ENCODE data around the gene IFITM1. TPM values are rescaled to one million over a fixed set of nuclear protein-coding genes. Genes with fewer than 3 reads are reported as not detected.
"Not testable (repeated sequence)": the region's sequence is repeated elsewhere in the genome, so short reads cannot be mapped to it uniquely, and the experiment has no call there.

IFITM1 gene
- total RNA-seq, 1 experiment from 2014 or later = 4.8 TPM

DNA sequence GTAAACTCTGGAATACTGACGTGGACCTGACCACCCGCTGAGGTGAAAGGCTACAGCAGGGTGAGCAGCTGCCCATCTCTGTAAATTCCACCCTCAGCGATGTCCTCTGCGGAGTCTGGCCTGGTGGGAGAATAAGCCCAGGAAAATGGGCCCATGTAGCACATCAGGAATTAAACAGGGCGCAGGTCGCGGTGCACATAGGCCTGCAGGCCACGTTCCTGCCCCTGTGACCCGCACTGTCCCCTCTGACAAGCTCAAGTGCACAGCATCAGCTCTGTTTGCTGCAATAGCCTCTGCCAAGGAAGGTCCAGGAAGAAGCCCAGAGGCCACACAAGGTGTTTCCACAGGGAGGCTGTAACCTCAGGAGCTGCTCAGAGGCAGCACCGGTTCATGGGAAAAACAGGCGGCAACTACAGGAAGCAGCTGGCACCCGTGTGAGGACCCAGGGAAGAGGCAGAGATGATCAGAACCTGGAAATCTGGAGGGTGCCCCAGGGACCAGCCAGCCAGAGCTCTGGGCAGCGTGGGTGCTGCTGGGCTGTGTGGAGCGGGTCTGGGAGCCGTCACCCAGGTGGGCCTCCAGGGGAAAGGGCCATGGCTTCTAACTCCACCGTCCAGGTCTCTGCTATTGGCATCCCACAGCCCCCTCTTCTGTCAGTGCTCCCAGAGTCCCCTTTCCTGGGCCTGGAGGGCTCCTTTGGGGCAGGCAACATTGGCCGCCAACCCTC lies 7.0 kb upstream of the IFITM1 start:
- TF ChIP-seq, protein P1, sequence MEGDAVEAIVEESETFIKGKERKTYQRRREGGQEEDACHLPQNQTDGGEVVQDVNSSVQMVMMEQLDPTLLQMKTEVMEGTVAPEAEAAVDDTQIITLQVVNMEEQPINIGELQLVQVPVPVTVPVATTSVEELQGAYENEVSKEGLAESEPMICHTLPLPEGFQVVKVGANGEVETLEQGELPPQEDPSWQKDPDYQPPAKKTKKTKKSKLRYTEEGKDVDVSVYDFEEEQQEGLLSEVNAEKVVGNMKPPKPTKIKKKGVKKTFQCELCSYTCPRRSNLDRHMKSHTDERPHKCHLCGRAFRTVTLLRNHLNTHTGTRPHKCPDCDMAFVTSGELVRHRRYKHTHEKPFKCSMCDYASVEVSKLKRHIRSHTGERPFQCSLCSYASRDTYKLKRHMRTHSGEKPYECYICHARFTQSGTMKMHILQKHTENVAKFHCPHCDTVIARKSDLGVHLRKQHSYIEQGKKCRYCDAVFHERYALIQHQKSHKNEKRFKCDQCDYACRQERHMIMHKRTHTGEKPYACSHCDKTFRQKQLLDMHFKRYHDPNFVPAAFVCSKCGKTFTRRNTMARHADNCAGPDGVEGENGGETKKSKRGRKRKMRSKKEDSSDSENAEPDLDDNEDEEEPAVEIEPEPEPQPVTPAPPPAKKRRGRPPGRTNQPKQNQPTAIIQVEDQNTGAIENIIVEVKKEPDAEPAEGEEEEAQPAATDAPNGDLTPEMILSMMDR (IDR thresholded peaks at IDR 0.05; ENCODE audit: unreplicated experiment) = no peak
- no peak for DNase-seq (ENCODE audit: unreplicated experiment)
- no peaks in the 10 kb centered on the region for H3K9me3 Mint-ChIP-seq (ENCODE audit: unreplicated experiment)
- intact Hi-C loops (cut with micrococcal nuclease) = loop anchor here (5.0 kb wide), 1 partner anchor 55 kb away; no protein-coding TSS in a partner anchor
- no peaks in the 10 kb centered on the region for H3K27me3 Mint-ChIP-seq (ENCODE audit: insufficient read depth, unreplicated experiment)
- H3K36me3 Mint-ChIP-seq (ENCODE audit: insufficient read depth, unreplicated experiment) = no peaks in the 10 kb centered on the region
- CTCF ChIA-PET = interaction anchor here (0.8 to 5.0 kb wide), 11 partner anchors 9 to 142 kb away, joined by 3 to 68 read pairs (median 6); partner anchors contain the start of gene PTDSS2
- H3K4me3 Mint-ChIP-seq (ENCODE audit: unreplicated experiment) = no peak overlapping the region
- H3K4me1 Mint-ChIP-seq (ENCODE audit: insufficient read depth, unreplicated experiment) = peaks cover 20% of the 10 kb centered on the region
- no TSS peak for BruUV-seq (replicated peaks)
- POLR2A ChIA-PET = interaction anchor here (1.2 to 2.4 kb wide), 4 partner anchors 23 to 87 kb away, joined by 3 to 24 read pairs (median 5); partner anchors contain the start of gene PKP3
- H3K27ac Mint-ChIP-seq (ENCODE audit: low read depth, unreplicated experiment) = no peak overlapping the region

DNA sequence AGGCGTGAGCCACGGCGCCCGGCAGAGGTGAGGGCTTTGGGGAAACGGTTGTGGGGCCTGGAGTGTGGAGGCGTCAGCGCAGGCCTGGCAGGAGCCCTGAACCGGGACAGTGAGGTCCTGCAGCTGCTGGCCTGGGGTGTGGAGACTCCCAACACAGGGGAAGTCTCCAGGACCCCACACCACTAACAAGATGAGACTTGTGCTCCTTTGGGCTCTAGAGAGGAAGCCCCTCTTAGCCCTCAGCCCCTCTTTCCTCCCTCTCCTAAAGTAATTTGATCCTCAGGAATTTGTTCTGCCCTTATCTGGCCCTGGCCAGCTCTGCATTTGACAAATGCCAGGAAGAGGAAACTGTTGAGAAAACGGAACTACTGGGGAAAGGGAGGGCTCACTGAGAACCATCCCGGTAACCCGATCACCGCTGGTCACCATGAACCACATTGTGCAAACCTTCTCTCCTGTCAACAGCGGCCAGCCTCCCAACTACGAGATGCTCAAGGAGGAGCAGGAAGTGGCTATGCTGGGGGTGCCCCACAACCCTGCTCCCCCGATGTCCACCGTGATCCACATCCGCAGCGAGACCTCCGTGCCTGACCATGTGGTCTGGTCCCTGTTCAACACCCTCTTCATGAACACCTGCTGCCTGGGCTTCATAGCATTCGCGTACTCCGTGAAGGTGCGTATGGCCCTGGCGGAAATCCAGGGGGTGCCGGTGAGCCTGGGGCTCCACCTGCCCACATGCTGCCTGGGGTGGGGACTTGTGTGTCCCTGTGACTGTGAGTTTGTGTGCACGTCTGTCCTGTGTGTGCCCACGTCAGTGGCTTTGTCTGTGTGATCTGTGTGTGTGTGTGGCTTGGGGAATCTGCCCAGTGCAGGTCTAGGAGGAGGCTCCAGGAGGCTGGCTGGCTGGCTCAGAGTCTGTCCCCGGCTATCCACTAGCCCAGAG lies 5.8 kb upstream of the IFITM1 start, which contains the start of gene IFITM2:
IFITM2 (plus strand) TSS at position 51 of the 943 bp plus-strand sequence; CDS start at position 428, 377 bp downstream.
- not testable (repeated sequence) for H3K36me3 Mint-ChIP-seq (ENCODE audit: insufficient read depth, unreplicated experiment); H3K27me3 Mint-ChIP-seq (ENCODE audit: insufficient read depth, unreplicated experiment); H3K9me3 Mint-ChIP-seq (ENCODE audit: unreplicated experiment)
- peak; percentile 94 for DNase-seq (ENCODE audit: unreplicated experiment)
- Mint-ChIP-seq H3K27ac (ENCODE audit: low read depth, unreplicated experiment) (peak within 1 kb of the TSS; percentile 61), H3K4me3 (ENCODE audit: unreplicated experiment) (peak within 1 kb of the TSS; percentile 73), H3K4me1 (ENCODE audit: insufficient read depth, unreplicated experiment) (peaks cover 20% of the 10 kb centered on the region)
- TSS peak; percentile 96 for BruUV-seq (replicated peaks)
- intact Hi-C loops (cut with micrococcal nuclease) = loop anchor here (1.0 to 5.0 kb wide), 2 partner anchors 48 to 56 kb away; no protein-coding TSS in a partner anchor
- ChIA-PET POLR2A (interaction anchor here (0.6 to 2.4 kb wide), 8 partner anchors 9 to 101 kb away, joined by 3 to 24 read pairs (median 4); partner anchors contain the start of genes BET1L, PSMD13, RIC8A and SIRT3), CTCF (interaction anchor here (0.5 to 5.0 kb wide), 9 partner anchors 9 to 583 kb away, joined by 3 to 68 read pairs (median 3); partner anchors contain the start of gene PTDSS2)

DNA sequence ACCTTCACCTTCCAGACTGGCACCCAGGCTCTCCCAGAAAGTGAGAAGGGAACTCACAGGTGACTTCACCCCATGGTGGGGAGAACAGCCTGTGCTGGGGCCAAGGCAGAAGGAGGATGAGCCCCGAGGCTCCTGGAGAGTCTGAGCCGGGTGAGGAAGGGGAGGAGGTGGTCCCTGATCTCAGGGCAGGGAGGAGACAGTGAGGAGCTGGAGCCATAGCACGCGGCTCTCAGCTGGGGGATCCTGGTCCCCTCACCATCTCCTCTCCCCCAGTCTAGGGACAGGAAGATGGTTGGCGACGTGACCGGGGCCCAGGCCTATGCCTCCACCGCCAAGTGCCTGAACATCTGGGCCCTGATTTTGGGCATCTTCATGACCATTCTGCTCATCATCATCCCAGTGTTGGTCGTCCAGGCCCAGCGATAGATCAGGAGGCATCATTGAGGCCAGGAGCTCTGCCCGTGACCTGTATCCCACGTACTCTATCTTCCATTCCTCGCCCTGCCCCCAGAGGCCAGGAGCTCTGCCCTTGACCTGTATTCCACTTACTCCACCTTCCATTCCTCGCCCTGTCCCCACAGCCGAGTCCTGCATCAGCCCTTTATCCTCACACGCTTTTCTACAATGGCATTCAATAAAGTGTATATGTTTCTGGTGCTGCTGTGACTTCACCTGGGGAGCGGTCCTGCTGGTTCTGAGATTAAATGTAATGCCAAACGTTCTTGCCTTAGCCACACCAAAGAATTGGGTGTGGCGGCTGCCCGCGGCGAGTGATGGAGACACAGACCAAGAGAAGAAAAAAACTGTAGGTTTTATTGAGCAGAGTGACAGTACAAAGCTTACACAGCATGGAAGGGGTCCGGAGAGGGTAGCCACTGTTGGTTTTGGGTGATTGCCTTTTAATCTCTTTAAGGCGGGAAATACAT lies 4.8 kb upstream of the IFITM1 start:
- CTCF ChIA-PET = interaction anchor here (0.5 to 1.5 kb wide), 8 partner anchors 9 to 139 kb away, joined by 3 to 8 read pairs (median 3); no protein-coding TSS in a partner anchor
- H3K36me3 Mint-ChIP-seq (ENCODE audit: insufficient read depth, unreplicated experiment) = not testable (repeated sequence)

DNA sequence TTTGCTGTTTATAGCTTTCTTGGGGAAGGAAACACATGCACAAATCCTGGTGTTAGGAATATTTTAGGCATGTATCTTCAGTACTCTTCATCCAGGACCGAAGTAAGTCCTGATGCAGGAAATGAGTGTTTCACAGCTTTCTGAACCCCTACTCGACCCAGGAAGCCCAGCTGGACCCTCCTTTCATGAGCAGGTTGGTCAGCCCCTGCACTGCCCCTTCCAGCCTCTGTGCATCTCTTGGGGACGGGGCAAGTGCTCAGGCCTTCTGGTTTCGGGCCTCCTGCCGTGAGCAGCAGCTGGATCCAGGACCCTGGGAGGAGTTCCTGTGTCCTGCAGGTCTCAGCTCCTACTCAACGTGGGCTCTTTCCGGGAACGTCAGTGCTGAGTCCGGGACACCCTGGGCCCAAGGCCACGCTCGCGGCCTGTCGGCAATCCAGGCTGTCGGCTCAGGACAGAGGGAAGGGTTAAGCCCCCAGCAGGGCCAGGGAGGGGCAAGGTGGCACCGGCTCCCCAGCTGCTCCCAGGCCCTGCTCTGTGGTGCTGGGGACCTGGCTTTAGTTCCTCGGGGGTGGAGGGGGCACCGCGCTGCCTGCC lies 3.8 kb upstream of the IFITM1 start:
- peak; percentile 25 for DNase-seq (ENCODE audit: unreplicated experiment)
- H3K27ac Mint-ChIP-seq (ENCODE audit: low read depth, unreplicated experiment) = peak overlapping the region; percentile 61
- BruUV-seq (replicated peaks); H3K36me3 Mint-ChIP-seq (ENCODE audit: insufficient read depth, unreplicated experiment); H3K27me3 Mint-ChIP-seq (ENCODE audit: insufficient read depth, unreplicated experiment); H3K9me3 Mint-ChIP-seq (ENCODE audit: unreplicated experiment): not testable (repeated sequence)
- intact Hi-C loops (cut with micrococcal nuclease) = loop anchor here (1.0 to 5.0 kb wide), 2 partner anchors 21 to 58 kb away; no protein-coding TSS in a partner anchor
- ChIA-PET CTCF (interaction anchor here (1.1 to 1.5 kb wide), 5 partner anchors 45 to 138 kb away, joined by 3 to 8 read pairs (median 3); no protein-coding TSS in a partner anchor), POLR2A (interaction anchor here (0.6 to 1.9 kb wide), 9 partner anchors 9 to 197 kb away, joined by 3 to 20 read pairs (median 5); partner anchors contain the start of genes BET1L, PKP3, RIC8A and RNH1)
- H3K4me3 Mint-ChIP-seq (ENCODE audit: unreplicated experiment) = peak overlapping the region; percentile 73
- H3K4me1 Mint-ChIP-seq (ENCODE audit: insufficient read depth, unreplicated experiment) = peaks cover 32% of the 10 kb centered on the region

More for the DNA sequence above, 4.8 kb upstream of the IFITM1 start:
- peak overlapping the region; percentile 61 for H3K27ac Mint-ChIP-seq (ENCODE audit: low read depth, unreplicated experiment)
- H3K9me3 Mint-ChIP-seq (ENCODE audit: unreplicated experiment); H3K27me3 Mint-ChIP-seq (ENCODE audit: insufficient read depth, unreplicated experiment): not testable (repeated sequence)
- DNase-seq (ENCODE audit: unreplicated experiment) = peak; percentile 44
- peak overlapping the region; percentile 73 for H3K4me3 Mint-ChIP-seq (ENCODE audit: unreplicated experiment)
- peaks cover 27% of the 10 kb centered on the region for H3K4me1 Mint-ChIP-seq (ENCODE audit: insufficient read depth, unreplicated experiment)
- BruUV-seq (replicated peaks) = TSS peak; percentile 52
- POLR2A ChIA-PET = interaction anchor here (0.6 to 1.9 kb wide), 16 partner anchors 8 to 198 kb away, joined by 3 to 20 read pairs (median 4); partner anchors contain the start of genes BET1L, PKP3, PSMD13 and RIC8A
- intact Hi-C loops (cut with micrococcal nuclease) = loop anchor here (1.0 to 5.0 kb wide), 3 partner anchors 22 to 57 kb away; no protein-coding TSS in a partner anchor

DNA sequence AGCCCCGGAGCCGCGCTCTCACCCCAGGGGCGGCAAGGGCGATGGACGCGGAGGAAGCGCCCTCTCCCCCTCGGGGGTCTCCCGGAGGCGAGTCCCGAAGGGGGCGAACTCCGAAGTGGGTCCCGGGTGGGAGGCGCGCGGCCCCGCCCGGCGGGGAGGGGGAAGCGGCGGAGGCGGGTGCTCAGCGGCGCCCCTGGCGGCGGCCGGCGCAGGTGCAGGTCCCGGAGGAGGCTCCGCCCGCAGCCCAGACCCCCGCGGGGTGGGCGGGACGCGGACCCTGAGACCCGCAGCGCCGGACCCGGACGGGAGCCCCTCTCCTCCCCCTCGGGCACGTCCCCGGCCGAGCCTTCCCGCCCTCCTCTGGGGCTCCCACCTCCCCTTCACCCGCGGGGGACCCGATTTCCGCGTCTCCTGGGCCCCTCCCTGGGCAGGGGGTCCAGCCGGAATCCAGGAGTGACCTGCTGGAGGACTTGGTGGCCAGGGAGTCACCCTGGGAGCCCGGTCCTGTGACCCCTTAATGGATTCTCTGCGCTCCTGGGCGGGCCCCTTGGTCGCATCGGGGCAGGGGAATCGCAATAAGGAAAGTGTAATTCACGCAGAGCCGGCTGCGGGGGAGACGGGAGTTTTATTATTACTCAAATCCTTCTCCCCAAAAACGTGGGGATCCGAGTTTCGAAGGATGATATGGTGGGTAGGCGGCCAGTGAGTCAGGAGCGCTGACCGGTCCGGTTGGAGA lies 2.7 kb upstream of the IFITM1 start:
- intact Hi-C loops (cut with micrococcal nuclease); H3K36me3 Mint-ChIP-seq (ENCODE audit: insufficient read depth, unreplicated experiment); H3K9me3 Mint-ChIP-seq (ENCODE audit: unreplicated experiment); BruUV-seq (replicated peaks); H3K27ac Mint-ChIP-seq (ENCODE audit: low read depth, unreplicated experiment); DNase-seq (ENCODE audit: unreplicated experiment); POLR2A ChIA-PET; H3K27me3 Mint-ChIP-seq (ENCODE audit: insufficient read depth, unreplicated experiment): not testable (repeated sequence)
- H3K4me3 Mint-ChIP-seq (ENCODE audit: unreplicated experiment) = peak overlapping the region; percentile 29
- H3K4me1 Mint-ChIP-seq (ENCODE audit: insufficient read depth, unreplicated experiment) = peaks cover 25% of the 10 kb centered on the region
- CTCF ChIA-PET = interaction anchor here (1.5 kb wide), 1 partner anchor 36 kb away, joined by 4 read pairs; no protein-coding TSS in a partner anchor
